NOMO-1 treated with dmso at 0.1 percent for 144 hours (cell line): ENCODE data around the gene ZNF580.

Experiments
- DNase-seq: peaks from one replicate; lab custom pipeline; 2025; ENCODE audit not compliant: unreplicated experiment; lab: John Stamatoyannopoulos, UW

Gene ZNF580

GRCh38 chr19:55656988-55657747 lies 16.4 kb downstream of the ZNF580 start:
- no peak for DNase-seq

GRCh38 chr19:55658846-55659459 lies 18.2 kb downstream of the ZNF580 start:
- DNase-seq = no peak

GRCh38 chr19:55659822-55660221 lies 19.0 kb downstream of the ZNF580 start:
- no peak for DNase-seq

- no peak for DNase-seq
Observed at GRCh38 chr19:55660404-55660803, 19.6 kb downstream of the ZNF580 start.

GRCh38 chr19:55660991-55661390 lies 20.2 kb downstream of the ZNF580 start:
- no peak for DNase-seq

GRCh38 chr19:55661826-55662225 lies 21.0 kb downstream of the ZNF580 start:
- no peak for DNase-seq

- DNase-seq = no peak
Observed at GRCh38 chr19:55663846-55664536, 23.2 kb downstream of the ZNF580 start.

GRCh38 chr19:55666343-55667005 lies 25.7 kb downstream of the ZNF580 start:
- DNase-seq = no peak

GRCh38 chr19:55667006-55667381 lies 26.2 kb downstream of the ZNF580 start:
- no peak for DNase-seq

GRCh38 chr19:55667511-55667910 lies 26.7 kb downstream of the ZNF580 start:
- DNase-seq = no peak

GRCh38 chr19:55667958-55668357 lies 27.2 kb downstream of the ZNF580 start:
- no peak for DNase-seq

- no peak for DNase-seq
Observed at GRCh38 chr19:55668603-55669348, 28.0 kb downstream of the ZNF580 start.

- DNase-seq = no peak
Observed at GRCh38 chr19:55669418-55670279, 28.8 kb downstream of the ZNF580 start.

- no peak for DNase-seq
Observed at GRCh38 chr19:55670280-55671053, 29.7 kb downstream of the ZNF580 start.

GRCh38 chr19:55671054-55671378 lies 30.2 kb downstream of the ZNF580 start:
- no peak for DNase-seq

GRCh38 chr19:55672418-55672817 lies 31.6 kb downstream of the ZNF580 start:
- DNase-seq = no peak

GRCh38 chr19:55673465-55673864 lies 32.7 kb downstream of the ZNF580 start:
- DNase-seq = no peak

GRCh38 chr19:55673889-55674288 lies 33.1 kb downstream of the ZNF580 start:
- DNase-seq = no peak

- no peak for DNase-seq
Observed at GRCh38 chr19:55674459-55674840, 33.6 kb downstream of the ZNF580 start.
